LNCAP (cell line): ENCODE data around the gene CBX4.
A peak's percentile ranks its signal among the peaks of the same experiment; 100 is the strongest.

Experiments used
- TF ChIP-seq, protein P1 (sequence below): fragments of 450-650 bp; IDR thresholded peaks from 2 replicates; pipeline ENCODE4 v1.5.1; 2017; ENCODE audit warnings: mild to moderate bottlenecking

CBX4 gene

DNA sequence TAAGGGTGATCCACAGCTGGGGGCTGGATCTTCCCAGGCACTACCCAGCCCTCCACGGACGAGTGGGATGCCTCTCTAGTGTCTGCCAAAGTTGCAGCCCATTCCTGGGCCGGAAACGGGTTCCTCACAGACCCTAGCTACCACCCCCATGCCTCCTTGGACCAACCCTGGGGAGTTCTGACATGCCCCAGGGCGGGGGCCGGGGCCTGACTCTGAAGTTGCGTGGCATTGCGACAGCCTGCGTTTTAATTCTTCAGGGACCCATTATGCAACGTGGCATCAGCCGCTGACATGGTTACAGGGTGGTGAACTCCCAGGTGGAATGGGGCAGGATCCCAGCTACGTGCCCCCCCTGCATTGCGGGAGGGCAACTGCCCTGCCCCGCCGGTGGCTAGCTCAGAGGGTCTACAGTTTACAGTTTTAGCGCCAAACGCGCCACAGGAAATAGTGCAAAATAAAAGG, 2.7 kb downstream of the CBX4 start:
- TF ChIP-seq, protein P1, sequence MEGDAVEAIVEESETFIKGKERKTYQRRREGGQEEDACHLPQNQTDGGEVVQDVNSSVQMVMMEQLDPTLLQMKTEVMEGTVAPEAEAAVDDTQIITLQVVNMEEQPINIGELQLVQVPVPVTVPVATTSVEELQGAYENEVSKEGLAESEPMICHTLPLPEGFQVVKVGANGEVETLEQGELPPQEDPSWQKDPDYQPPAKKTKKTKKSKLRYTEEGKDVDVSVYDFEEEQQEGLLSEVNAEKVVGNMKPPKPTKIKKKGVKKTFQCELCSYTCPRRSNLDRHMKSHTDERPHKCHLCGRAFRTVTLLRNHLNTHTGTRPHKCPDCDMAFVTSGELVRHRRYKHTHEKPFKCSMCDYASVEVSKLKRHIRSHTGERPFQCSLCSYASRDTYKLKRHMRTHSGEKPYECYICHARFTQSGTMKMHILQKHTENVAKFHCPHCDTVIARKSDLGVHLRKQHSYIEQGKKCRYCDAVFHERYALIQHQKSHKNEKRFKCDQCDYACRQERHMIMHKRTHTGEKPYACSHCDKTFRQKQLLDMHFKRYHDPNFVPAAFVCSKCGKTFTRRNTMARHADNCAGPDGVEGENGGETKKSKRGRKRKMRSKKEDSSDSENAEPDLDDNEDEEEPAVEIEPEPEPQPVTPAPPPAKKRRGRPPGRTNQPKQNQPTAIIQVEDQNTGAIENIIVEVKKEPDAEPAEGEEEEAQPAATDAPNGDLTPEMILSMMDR, result no peak

DNA sequence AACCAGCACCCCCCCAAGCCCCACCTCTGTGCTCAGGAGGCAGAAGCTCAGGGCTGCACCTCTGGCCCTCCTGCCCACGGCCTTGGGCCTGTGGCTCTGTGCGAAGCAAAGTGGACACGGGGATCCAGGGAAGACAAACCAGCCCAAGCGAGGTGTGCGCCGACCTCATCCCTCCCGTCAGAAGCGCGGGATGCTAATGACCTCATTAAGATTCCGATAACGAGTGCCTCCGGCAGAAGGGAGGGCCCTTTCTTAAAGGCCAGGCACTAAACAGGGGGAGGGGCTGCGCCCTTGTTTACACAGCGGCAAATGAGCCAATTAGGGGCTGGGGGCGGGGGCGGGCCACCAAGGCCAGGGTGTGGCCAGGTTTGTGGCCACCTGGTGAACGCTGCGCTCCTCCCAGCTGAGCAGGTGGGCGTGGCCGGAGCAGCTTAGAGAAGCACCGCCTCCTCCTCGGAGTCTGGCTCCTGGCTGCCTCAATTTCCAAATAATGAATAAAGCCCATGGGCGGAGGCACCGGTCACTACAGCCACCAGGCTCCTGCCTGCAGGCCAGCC, 3.2 kb downstream of the CBX4 start:
- TF ChIP-seq, protein P1, result no peak

DNA sequence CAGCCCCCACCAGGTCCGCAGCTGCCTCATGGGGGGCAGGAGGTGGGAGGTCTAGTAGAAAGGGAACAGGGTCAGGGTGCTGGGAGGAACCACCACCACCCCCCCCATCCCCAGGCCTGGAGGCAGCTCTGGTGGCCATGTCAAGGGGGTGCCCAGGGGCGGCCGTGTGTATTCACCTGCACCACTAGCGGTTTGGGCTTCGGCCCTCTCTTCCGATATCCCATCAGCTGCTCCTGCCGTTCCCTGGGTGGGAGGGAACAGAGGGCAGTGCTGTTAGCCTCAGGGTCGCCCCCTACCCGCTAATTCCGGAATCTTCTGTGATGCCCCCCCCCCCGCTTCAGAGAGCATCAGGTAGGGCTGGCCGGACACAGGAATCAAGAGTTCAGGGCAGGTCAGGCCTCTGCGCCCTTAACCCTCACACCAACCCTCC, 3.8 kb downstream of the CBX4 start:
- TF ChIP-seq, protein P1, result no peak

DNA sequence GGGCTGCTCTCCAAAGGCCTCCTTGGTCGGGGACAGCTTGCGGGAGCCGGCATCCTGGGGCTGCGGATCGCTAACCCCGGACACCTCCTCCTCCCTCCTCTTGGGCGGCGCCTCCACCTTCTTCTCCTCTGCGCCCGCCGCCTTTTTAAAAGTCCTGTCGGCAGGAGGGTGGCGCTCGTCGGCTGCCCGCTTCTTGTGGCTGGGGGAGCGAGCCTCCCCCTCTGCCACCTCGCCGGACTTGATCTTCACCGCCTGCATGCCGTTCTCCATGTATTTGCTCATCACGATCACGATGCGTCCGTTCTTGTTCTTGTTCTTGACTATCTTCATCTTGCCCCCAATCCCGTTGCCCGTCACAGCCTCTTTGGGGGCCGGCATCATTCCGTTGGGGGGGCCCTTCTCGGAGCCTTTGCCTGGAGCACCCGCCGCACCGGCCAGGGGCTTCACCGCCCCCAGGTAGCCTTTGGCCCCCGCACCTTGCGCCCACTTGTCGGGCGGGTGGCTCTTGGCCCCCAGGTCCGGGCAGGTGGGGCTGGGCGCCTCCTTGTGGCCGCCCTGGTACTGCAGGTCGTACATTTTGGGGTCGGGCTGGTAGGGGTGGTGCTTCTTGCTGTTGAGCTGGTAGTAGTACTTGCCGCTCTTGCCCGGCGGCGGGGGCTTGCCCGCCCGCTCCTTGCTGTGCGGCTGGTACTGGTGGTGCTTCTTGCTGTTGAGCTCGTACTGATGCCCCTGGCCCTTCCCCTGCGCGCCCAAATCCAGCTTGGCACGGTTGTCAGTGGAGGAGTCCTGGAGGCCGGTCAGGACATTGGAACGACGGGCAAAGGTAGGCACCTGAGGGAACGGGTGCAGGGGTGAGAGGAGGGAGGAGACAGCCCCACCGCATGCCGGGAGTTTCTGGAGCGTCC, 4.4 kb downstream of the CBX4 start:
- TF ChIP-seq, protein P1, result peak; percentile 95

DNA sequence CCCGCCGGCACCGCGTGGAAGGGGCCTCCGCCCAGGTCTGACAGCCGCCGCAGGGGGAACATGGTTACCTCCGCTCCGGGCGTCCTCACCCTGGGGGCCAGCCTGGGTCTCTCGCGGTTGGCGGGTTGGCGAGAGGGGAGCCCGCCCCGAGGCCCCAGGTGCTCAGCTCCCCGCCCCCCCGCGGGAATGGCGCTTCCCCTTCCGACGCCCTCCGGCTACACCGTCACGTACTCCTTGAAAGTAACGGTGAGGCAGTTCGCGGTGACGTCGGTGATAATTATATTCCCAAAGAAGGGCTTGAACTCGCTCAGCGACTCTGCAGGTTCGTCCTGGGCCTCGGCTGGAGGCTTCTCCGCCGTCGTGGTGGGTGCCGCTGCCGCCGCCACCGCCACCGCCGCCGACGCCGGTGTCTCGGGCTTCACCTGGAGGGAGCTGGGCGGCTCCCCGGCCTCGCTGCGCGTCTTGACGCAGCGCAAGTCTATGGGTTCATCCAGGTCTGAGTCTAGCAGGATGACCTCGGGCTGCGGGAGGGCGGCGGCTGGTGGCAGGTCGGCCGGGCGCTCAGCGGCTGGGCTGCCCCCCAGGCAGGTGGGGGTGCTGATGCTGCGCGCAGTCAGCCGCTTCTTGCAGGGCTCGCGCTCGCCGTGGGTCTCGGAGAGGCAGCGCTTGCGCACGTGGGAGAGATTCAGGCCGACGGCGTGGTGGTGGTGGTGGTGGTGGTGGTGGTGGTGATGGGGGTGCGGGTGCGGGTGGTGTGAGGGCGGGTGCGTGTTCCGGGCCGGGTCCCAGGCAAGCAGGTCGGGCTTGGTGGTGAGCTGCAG, 5.3 kb downstream of the CBX4 start:
- TF ChIP-seq, protein P1, result no peak

DNA sequence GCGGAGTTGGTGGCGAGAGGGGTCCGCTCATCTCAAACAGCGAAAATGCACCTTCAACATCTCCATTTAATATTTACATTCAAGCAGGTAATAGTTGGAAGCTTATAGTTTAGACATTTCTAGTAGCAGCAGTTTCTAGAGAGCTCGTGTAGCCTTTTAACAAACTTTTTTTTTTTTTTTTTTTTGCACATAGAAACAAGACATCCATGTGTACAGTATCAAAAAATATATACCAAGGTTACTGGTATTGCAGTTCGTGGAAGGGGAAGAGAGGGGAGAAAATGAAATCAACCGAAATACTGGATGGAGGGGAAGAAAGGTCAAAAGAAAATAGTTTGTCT, 6.2 kb downstream of the CBX4 start:
- TF ChIP-seq, protein P1, result no peak
